Esophagus muscularis mucosa (tissue), 4 donors: ENCODE measurements around the gene BAIAP2. TPM values are rescaled to one million over a fixed set of nuclear protein-coding genes. Genes with fewer than 3 reads are reported as not detected.
A peak's percentile ranks its signal among the peaks of the same experiment; 100 is the strongest.

ENCODE experiments used
- DNase-seq: peaks from one replicate; pipeline ENCODE4 v3.0.0-alpha.2; 2017; ENCODE audit errors: extremely low spot score
- H3K27ac ChIP-seq, 4 donors: fragments of 200-600 bp; sonication (generic); replicated peaks in 1 of 4; 1 replicate in 3 of 4; 2 replicates in 1 of 4; pipeline ENCODE4 v1.5.1; 2016 to 2019; ENCODE audit warnings: mild to moderate bottlenecking in 1 of 4
- H3K27me3 ChIP-seq, 4 donors: fragments of 200-600 bp; sonication (generic); one replicate each; pipeline versions ENCODE4 v1.5.1 to v1.6.0; 2016 to 2019
- H3K36me3 ChIP-seq, 4 donors: fragments of 200-600 bp; sonication (generic); one replicate each; pipeline ENCODE4 v1.5.1; 2016 to 2019
- H3K4me1 ChIP-seq, 4 donors: fragments of 200-600 bp; sonication (generic); one replicate each; pipeline ENCODE4 v1.5.1; 2016 to 2019
- H3K4me3 ChIP-seq, 4 donors: fragments of 200-600 bp; sonication (generic); 1 replicate in 2 of 4; 2 replicates in 2 of 4; pipeline ENCODE4 v1.5.1; 2016 to 2019; ENCODE audit warnings: mild to moderate bottlenecking in 4 of 4, moderate library complexity in 1 of 4
- H3K9me3 ChIP-seq, 4 donors: fragments of 200-600 bp; sonication (generic); 1 replicate in 3 of 4; 2 replicates in 1 of 4; pipeline ENCODE4 v1.5.1; 2016 to 2019
- EP300 ChIP-seq: sonication (generic); formaldehyde crosslinking; IDR thresholded peaks from one replicate; pipeline ENCODE4 v1.6.1; 2017; ENCODE audit warnings: antibody characterized with exemption
- POLR2A ChIP-seq: fragments of 450-650 bp; IDR thresholded peaks from one replicate; pipeline ENCODE4 v1.6.1; 2017; ENCODE audit warnings: antibody characterized with exemption, moderate library complexity, mild to moderate bottlenecking, low read depth
- POLR2AphosphoS5 ChIP-seq, 2 donors: sonication (generic); formaldehyde crosslinking; IDR thresholded peaks; one replicate each; pipeline ENCODE4 v1.6.1; 2017; ENCODE audit warnings: antibody characterized with exemption in 2 of 2
- WGBS: methylation state at CpG from one replicate; pipeline ENCODE4 v1.1.5; 2018; 5-methylcytosine and 5-hydroxymethylcytosine counted together
- intact Hi-C: fragments of 100-400 bp; cut with DNase I; formaldehyde crosslinking; loops from one replicate; pipeline ENCODE4 v1.15.1; 2023
- total RNA-seq, 4 donors: library from RNA; depleted of rRNA; stranded (reverse); fragments of >200 nt; gene quantifications; one replicate each; pipeline versions ENCODE4 v1.1.0 to v1.2.1, GENCODE V29; 2016
- TF ChIP-seq, protein P1 (sequence below), 3 experiments: fragments of 200-600 bp in 2 of 3; fragments of 450-650 bp in 1 of 3; sonication (generic) in 2 of 3; IDR thresholded peaks; one replicate each; pipeline ENCODE4 v1.5.1; 2017 to 2019; ENCODE audit warnings: antibody characterized with exemption in 3 of 3, mild to moderate bottlenecking in 2 of 3, moderate library complexity in 1 of 3

BAIAP2 gene
- total RNA-seq, 4 donors from 2014 or later: 31.1 to 54.5 (median 36.7) TPM

DNA sequence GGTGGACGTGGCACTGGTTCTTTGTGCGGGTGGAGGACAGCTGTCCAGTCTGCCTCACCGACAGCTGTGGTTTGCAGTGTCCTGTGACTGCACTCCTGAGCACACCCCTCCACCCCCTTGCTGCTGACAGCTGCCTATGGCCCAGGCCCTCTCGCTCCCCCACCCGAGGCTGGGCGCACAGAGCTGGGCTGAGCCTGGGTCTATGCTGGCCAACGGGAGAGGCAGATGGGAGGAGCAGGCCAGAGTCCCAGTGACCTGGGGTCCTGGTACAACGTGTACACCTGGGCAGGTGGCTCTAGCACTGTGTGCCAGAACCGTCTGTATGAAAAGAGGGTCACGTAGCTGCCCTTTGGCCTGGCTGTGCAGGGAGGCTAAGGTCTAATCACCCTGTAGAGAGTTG is 30.5 kb downstream of the BAIAP2 start:
- DNase-seq: no peak
- intact Hi-C loops: no loop called here
- WGBS: 75% methylated on average over 6 of the region's 10 CpGs
- peaks cover 0 to 30% (median 11%) of the 10 kb centered on the region in 4 donors for H3K36me3 ChIP-seq
- H3K9me3 ChIP-seq: no peaks in the 10 kb centered on the region
- H3K4me3 ChIP-seq: no peak overlapping the region
- TF ChIP-seq EP300: no peak
- no peak for TF ChIP-seq POLR2AphosphoS5 (IDR thresholded peaks at IDR 0.05)
- TF ChIP-seq, protein P1, sequence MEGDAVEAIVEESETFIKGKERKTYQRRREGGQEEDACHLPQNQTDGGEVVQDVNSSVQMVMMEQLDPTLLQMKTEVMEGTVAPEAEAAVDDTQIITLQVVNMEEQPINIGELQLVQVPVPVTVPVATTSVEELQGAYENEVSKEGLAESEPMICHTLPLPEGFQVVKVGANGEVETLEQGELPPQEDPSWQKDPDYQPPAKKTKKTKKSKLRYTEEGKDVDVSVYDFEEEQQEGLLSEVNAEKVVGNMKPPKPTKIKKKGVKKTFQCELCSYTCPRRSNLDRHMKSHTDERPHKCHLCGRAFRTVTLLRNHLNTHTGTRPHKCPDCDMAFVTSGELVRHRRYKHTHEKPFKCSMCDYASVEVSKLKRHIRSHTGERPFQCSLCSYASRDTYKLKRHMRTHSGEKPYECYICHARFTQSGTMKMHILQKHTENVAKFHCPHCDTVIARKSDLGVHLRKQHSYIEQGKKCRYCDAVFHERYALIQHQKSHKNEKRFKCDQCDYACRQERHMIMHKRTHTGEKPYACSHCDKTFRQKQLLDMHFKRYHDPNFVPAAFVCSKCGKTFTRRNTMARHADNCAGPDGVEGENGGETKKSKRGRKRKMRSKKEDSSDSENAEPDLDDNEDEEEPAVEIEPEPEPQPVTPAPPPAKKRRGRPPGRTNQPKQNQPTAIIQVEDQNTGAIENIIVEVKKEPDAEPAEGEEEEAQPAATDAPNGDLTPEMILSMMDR (IDR thresholded peaks at IDR 0.05): no peak
- TF ChIP-seq POLR2A: no peak
- H3K4me1 ChIP-seq: peaks cover 26 to 53% (median 42%) of the 10 kb centered on the region in 4 donors
- H3K27me3 ChIP-seq: no peaks in the 10 kb centered on the region
- H3K27ac ChIP-seq: peak overlapping the region in 2 of 4 donors; percentile 10 to 23

GRCh38 chr17:81066072-81066471 is 31.1 kb downstream of the BAIAP2 start:
- Histone ChIP-seq H3K27ac (no peak overlapping the region), H3K36me3 (peaks cover 0 to 26% (median 10%) of the 10 kb centered on the region in 4 donors), H3K4me3 (no peak overlapping the region), H3K9me3 (no peaks in the 10 kb centered on the region), H3K27me3 (no peaks in the 10 kb centered on the region), H3K4me1 (peaks cover 26 to 54% (median 43%) of the 10 kb centered on the region in 4 donors)
- WGBS: 100% methylated on average over 5 of the region's 9 CpGs
- DNase-seq: no peak
- intact Hi-C loops: no loop called here
- no peak for TF ChIP-seq POLR2AphosphoS5 (IDR thresholded peaks at IDR 0.05)
- TF ChIP-seq POLR2A: no peak
- TF ChIP-seq EP300: no peak
- TF ChIP-seq, protein P1 (IDR thresholded peaks at IDR 0.05): no peak

GRCh38 chr17:81066771-81067315 is 31.9 kb downstream of the BAIAP2 start:
- TF ChIP-seq POLR2A (no peak), POLR2AphosphoS5 (IDR thresholded peaks at IDR 0.05) (no peak), EP300 (no peak)
- TF ChIP-seq, protein P1 (IDR thresholded peaks at IDR 0.05): no peak
- Histone ChIP-seq H3K27me3 (no peaks in the 10 kb centered on the region), H3K27ac (no peak overlapping the region), H3K4me1 (peaks cover 26 to 59% (median 46%) of the 10 kb centered on the region in 4 donors), H3K9me3 (no peaks in the 10 kb centered on the region), H3K36me3 (peaks cover 0 to 27% (median 12%) of the 10 kb centered on the region in 4 donors), H3K4me3 (no peak overlapping the region)
- DNase-seq: no peak
- WGBS: 100% methylated on average over 3 of the region's 16 CpGs
- intact Hi-C loops: no loop called here

GRCh38 chr17:81067391-81067811 is 32.5 kb downstream of the BAIAP2 start:
- no peaks in the 10 kb centered on the region for H3K9me3 ChIP-seq
- peaks cover 26 to 63% (median 51%) of the 10 kb centered on the region in 4 donors for H3K4me1 ChIP-seq
- H3K27me3 ChIP-seq: no peaks in the 10 kb centered on the region
- TF ChIP-seq POLR2A: no peak
- TF ChIP-seq EP300: no peak
- TF ChIP-seq, protein P1 (IDR thresholded peaks at IDR 0.05): no peak
- no peak for TF ChIP-seq POLR2AphosphoS5 (IDR thresholded peaks at IDR 0.05)
- DNase-seq: no peak
- H3K27ac ChIP-seq: no peak overlapping the region
- intact Hi-C loops: no loop called here
- H3K4me3 ChIP-seq: no peak overlapping the region
- H3K36me3 ChIP-seq: peaks cover 0 to 32% (median 16%) of the 10 kb centered on the region in 4 donors
- no CpG with 5 or more reads among the region's 20 CpGs for WGBS
